SHP77 treated with DMSO at 0.1 percent for 48 hours (cell line): ENCODE data around the gene CA5A.
"Not testable (repeated sequence)": the region's sequence is repeated elsewhere in the genome, so short reads cannot be mapped to it uniquely, and the experiment has no call there.

ENCODE experiments used
- DNase-seq: peaks from one replicate; lab custom pipeline; 2025; lab: John Stamatoyannopoulos, UW

CA5A gene

DNA sequence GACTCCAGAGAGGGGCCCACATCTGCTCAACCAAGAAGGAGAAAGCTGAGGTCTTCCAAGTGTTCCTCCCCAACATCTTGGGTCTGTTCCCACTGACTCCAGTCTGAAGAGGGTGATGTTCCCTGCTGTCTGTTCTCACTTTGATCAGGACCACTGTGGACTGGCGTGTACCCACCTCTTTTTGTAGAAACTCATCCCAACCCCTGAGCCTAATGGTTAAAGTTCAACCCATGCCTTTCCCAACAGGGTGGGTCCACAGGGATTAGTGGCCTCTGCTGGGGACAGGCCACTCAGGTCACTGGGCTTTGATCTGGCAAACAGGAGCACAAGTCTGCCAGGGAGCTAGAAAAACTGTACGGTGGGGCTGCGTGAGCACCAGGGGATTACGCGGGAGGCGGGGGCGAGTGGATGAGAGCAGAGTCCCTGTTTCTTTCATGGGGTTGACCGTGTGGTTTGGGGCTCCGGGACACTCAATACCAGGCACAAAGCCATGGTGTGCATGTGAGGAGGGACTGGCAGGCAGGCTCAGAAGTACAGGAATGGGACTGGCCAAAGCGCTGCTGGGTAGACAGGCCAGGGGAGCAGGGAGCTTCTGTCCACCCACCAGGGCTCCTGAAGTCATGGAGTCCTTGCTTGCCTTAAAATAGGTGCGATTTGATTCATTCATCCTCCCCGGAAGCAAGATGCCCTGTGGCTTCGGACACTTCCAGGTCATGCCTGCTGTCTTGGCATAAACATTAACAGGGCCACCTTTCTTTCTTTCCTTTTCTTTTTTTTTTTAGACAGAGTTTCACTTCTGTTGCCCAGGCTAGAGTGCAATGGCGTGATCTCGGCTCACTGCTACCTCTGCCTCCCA, at the start of gene CA5A:
TSS of gene CA5A (minus strand) at position 155 of the 856 bp plus-strand sequence. CDS start at position 76, 79 bp downstream.
- DNase-seq = no peak

DNA sequence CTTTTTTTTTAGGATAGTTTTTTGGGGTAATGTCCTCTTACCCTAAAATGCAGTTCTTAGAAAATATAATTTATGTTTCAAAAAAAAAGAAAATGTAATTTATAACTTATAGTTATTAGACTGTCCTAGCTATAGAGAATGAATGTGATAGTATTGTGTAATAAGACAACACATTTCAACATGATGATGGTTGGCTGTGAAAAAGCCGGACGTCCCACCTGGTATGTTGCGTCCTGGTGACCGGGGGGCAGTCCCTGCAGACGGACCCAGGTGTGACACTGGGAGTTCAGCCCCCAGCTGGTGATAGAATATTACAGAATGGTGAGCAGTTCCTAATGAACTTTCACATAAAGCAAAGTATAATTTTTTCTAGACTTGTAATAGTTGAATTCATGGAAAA, 49.2 kb upstream of the CA5A start:
- DNase-seq = not testable (repeated sequence)

DNA sequence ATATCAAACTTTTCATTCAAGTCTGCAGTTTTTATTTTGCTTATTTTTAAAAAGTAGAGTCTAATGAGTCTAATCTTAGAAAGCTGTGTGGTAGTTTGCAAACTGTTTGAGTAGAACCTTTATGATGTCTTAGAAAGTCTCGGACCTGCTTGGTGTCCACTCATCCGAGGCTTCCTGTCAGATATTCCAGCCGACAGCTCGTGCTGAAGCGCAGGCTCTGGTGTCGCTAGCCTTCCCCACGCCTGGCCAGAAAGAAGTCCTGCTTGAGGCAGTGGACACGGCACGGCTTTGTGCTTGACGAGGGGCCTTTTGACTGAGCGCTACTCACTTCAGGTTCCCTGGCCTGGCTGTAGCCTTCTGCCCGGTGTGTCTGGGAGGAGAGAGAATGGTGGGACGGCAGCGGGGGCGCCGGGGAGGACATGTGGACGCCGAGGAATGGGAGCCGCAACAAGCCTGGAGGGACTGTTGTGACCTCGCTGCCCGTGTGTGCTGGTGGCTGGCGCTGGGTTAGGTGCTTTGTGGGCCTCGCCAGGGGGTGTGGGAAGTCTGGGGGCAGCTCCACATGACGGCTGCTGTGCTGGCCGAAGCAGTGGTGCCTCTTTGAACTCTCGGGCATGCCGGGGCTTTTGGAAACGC, 48.4 kb upstream of the CA5A start:
- DNase-seq = no peak

DNA sequence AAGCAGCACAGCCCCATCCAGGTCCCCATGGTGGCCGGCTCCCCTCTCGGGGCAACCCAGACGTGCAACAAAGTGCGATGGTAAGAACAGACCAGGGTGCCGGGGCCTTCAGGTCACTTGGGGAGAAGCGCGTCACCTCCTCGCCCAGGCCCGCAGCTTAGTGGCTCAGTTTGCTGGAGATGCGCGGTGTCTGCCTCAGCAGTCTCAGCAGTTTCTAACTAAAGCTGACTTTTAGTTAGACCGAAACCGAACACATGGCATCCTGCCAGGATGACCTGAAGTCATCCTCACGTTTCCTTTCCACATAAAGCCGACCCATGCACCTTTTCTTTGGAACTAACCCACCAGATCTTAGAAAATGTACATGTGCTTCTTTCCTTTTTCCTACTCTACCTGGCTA, 47.9 kb upstream of the CA5A start:
- DNase-seq = not testable (repeated sequence)

DNA sequence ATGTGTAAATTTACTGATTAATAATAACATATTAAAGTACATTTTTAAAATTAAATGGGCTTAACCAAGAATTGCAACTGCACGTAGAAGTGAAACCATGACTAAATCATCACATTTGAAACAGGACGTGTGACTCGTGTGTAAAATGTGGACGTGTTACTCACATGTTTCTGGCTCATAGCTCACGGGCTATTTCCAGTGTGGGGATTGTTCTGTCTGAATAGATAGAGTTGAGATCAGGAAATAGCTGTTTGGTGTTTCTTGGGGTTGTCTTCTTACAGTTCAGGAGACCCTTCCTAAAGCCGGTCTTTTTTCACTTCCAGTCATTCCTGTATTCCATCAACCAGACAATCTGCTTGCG, 47.4 kb upstream of the CA5A start:
- DNase-seq = not testable (repeated sequence)

DNA sequence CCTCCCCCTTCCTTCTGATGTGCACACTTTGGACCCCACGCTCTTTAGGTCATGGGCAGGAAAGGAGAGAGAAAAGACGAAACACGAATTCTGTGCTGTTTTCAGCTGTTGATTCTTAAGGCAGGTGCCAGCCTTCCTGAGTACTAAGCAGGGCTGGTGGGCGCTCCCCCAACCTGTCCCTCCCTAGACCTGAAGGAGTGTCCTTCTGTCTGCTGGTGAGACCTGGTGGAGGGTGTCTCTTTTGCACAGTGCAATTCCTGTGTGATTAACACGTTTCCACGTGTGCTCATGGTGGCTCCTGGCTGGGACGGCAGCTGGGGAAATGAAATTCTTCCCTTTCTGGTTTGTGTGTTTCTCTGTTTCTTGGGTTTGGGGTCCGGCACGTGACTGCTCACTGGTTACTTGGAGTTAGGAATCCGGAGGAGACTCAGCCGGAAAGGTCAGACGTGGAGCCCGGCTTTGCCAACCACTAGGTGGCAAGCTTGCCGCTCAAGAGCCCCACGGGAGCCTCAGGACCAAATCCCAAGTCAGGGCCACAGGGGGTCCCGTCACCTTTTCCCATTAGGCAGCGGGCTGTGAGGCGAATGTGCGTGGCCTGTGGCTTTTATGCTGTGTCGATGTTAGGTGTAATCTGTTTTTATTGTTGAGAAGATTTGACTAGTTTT, 46.9 kb upstream of the CA5A start:
- not testable (repeated sequence) for DNase-seq

DNA sequence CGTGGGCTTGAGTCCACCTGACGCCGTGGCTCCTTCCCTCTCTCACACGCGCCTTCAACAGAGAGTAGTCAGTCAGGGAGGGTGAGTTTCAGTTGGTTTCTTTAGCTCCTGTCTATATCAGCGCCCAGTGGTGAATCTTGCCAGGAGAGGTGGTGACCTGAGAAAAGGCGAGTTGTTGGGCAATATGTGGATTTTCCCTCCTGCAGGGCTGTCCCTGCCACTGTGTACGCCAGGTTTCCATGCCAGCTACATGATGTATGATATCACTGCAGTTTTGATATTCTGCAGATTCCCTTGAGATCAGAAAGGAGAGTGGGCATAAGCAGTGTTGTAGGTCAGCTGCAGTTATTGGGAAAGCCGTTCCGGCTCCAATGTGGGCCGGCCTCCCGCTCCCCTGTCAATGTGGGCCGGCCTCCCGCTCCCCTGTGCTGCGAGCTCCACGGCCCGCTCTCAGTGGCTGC, 46.3 kb upstream of the CA5A start:
- DNase-seq = no peak

DNA sequence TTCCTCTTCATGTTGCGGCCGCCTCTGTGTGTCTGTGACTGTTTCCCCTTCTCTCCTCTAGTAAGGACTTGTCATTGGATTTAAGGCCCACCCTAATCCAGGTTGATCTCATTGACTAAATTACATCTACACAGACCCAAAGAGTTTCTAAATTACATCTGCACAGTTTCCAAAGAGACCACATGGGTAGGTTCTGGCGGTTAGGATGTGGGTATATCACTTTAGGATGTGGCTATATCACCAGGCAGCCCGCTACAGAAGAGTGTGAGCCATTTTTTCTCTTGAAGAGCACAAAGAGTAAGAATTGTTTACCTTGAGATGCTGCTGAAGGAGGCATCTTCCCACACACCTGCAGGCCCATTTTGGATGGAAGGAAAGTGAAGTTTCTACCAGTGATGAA, 45.0 kb upstream of the CA5A start:
- not testable (repeated sequence) for DNase-seq

DNA sequence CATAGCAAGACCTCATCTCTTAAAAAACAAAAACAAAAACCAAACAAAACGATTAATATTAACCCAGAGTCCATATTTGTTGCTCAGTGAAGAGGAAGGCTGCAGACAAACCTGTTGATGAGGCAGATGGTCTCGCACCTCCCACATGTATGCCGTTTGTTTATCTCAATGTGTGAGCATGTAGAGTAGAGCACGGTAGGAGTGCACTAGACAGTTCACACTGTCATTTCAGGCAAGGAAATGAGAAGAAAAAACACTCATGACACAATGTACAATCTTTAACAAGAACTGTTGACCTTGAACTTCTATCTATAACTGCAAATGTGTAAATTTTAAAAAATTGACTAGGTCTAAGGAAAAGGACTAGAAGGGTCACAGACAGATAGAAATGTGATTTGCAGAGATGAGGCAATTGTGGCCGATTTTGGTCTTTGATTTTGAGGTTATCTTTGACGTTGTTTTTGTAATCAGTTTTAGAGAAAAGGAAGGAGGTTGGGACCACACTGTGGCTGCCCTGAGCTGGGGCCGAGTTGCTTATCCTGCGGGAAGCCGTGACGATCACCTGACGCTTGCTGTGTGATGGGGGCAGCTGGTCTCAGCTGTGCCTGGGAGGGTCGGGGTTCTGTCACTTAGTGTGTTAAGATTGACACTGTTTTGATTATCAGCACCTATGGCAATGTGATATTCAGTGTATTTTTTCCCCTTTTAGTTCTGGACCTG, 43.7 kb upstream of the CA5A start:
- DNase-seq = not testable (repeated sequence)

DNA sequence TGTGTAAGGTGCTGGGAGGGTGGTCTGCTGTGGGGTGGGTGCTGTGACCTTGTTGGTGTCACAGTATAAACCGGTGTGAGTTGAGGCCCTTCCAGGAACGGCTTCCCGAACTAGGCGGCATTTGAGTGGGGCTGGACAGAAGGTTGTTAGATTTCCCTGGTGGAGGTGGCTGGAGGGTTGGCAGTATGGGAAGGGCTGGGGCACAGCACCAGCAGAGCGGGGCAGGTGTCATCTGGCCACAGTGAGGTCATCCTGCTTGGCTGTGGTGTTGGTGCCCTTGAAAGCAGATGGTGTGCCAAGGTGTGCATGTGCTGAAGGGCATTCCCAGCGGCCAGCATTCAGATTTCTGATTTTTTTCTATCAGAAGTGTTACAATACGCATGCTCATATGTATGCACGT, 43.0 kb upstream of the CA5A start:
- peak; percentile 31 for DNase-seq

DNA sequence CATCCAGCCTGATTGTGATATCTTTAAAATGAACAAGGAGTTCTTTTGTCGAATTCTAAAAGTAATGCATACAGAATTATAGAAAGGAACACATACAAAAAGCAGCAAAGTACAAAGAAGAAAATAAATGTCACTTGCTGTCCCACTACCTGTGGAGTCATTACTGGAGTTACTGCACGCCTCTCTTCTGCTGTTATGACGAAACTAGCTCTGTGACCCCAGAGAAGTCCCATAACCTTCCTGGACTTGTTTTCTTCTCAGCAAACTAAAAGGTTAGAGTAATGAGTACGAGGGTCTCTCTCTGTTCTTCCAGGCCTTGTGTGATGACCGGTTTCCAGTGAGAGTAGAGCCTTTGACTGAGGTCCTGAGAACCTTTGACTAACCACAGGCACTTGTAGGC, 41.8 kb upstream of the CA5A start:
- no peak for DNase-seq

DNA sequence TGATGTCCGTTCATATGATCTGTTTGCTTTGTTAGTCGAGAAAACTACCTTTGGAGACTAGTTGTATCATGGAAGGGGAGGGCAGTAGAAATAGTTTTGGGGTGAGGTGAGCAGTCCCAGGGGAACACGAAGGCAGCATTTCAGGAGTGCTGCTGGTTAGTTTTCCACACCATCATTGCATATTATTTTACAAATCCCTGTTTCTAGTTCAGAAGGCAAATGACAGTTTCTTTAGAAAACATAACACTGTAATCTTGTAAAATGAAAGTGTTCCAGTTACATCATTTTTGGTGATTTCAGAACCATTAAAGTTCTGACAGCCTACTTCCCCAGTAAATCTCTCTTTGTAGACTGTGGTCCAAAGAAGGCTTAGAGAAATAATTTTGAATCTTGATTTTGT, 40.3 kb upstream of the CA5A start:
- DNase-seq = no peak

DNA sequence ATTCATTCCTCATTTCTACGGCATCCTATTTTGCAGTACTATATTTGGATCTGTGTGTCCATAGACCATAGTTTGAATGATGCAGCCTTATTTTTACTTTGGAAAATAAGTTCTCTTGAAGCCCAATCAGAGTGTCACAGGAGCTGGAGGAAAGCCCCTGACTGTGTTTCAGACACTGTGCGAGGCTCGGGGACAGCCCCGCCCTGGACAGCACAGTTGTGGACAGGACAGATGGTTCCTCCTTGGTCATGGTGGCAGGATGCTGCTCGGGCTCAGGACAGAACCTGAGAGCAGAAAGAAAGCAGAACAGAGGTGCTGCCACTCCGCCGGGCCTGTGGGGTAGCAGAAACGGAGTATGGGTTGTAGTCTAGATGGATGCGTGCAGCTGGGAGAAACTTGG, 37.8 kb upstream of the CA5A start:
- DNase-seq = no peak

DNA sequence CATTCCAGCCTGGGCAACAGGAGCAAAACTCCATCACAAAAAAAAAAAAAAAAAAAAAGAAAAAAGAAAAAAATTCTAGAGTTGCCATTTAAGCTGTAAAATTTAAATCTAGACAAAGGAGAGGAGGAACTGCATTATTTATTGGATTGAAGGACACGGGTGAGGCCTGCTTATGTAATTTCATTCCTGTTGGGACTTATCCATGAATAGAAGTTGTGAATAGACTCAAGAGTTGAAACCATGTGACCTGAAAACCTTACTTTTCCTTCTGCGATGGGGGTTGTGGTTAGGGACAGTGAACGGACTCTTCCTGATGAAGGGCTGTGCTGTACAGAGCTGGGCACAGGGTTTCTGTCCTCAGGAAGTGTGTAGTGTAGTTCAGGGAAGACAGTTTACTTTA, 37.4 kb upstream of the CA5A start:
- DNase-seq = no peak

DNA sequence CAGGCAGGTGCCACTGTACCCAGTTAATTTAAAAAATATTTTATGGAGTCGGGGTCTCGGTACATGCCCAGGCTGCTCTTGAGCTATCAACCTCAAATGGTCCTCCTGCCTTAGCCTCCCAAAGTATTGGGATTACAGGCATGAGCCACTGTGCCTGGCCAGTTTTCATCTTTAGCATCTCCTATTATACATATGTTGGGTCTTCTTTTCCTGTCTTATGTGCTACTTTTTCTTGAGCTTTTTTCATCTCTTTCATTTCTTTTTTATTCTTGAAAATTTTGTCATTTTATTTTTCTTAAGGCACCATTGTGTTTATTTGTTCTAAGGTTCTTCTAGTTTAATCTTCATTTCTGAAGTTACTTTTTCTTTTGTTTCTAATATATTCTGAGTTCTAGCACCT, 35.6 kb upstream of the CA5A start:
- DNase-seq = no peak

DNA sequence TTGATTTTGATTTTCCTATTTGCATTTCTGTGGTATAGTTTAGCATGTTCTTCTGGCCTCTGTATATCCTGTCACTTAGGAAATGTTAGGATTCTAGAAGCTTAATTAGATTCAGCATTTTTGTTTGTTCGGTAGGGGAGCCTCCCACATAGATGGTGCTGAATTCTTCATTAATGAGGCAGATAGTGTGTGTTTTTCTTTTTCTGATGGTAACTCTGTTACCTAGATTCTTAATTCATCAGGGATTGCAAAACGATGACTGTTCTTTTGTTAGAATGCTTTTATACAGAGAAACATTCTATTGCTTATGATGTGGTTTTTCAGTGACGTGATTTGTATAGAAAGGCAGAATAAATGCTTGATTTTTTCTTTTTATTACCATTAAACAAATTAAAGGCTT, 33.9 kb upstream of the CA5A start:
- no peak for DNase-seq

DNA sequence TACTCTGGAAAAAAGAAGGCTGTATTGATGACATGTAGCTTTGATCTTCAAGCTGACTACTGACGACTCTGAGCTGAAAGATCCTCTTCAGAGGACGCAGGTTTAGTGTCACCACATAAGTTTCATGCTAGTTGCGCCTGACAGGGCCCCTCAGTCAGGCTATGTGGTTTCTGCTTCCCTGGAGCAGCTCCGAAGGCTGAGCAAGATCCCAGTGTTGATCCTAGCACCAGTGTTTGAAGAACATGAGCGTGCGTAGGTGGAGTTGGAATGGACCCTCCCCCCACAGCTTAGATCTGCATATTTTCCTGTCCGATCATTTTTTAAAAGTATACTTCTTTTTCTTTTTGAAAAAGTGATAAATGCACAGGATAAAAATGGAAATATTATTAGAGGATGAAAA, 32.2 kb upstream of the CA5A start:
- DNase-seq = no peak

DNA sequence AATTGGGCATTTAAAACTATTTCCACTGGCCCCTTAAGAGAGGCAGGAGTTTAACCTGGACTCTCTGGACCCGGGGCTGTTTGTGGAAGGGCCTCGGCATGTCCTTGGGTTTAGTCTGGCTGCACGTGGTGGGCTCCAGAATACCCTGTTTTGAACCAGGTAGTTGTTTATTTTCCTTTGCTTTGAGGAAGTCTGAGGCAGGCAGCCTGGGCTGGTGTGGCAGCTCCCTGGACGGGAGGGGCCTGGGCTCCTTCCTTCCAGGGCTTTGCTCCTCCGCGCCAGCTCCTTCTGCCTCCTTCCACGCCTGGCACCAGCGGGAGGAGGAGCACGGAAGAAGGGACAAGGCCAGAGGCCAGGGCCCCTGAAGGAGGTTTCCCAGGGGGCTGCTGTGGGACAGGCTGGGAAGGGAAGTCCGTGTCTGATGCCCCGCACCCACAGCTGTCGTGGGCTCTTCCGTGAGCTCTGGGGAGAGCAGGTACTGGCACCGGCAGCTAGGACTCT, 30.4 kb upstream of the CA5A start:
- no peak for DNase-seq

DNA sequence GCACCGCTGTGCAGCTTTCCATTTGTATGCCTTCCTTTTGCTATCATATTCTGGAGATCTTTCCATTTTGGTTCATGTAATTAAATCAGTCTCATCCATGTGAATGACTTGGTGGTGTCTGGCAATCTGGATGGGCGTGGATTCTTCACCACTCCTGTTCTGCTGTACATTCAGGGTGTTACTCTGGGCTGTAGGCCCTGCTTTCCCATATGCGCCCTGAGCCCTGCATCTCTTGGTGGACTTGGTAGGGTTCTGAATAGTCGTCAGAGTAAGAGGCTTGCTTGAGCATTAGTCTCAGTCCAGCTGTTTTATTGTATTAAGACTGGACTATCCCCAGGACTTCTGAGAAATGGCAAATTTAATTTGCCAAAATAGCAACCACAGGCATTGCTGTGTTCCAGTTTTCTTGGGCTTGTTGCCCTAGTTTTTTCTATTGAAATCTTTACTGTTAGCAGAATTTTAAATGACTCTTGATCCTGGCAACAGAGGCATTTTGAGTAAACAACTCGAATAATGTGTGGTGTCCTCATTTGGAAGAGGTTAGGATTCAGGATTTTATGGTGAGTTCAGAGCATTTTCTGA, 29.8 kb upstream of the CA5A start:
- DNase-seq = no peak

DNA sequence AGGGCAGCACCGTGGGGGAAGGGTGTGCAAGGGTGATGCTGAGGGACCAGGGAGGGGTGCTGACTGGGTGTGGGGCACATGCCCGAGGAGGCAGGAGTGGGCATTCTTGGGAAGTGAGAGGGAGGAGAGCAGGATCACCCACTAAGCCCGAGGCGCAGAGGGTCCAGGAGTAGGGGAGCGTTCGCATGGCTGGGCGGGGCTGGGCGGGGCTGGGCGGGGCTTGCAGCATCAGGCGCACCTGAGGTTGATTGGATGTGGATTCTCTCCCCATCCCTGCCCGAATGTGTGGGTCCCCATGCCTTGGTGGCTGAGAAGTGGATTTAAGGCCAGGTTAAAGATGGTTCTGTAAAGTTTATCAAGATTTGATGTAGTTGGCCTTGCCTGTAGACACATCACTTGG, 29.1 kb upstream of the CA5A start:
- no peak for DNase-seq

DNA sequence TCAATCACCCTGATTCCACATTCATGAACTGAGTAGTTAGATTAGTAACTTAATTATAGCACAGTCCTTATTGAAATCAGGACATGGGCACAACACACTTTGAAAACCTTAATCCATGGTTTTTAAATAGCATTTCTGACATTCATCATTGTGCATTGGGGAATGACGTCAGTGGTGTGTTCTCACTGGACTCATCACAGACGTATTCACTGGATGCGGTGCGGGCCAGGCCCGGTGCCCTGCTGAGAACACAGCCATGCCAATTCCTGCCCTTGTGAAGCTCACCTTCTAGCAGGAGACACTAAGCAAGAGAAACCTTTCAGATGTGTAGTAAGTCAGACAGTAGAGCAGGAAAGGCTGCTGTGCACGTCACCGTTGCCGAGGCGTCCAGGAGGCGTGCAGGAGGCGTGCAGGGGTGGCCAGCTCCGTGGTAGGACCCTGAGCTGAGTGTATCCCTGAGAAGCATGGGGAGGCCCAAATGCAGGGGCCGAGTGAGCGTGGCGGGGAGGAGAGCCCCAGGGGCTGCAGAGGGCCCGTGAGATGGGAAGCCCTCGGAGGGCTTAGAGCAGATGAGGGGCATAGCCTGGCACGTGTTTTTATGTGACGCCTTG, 27.8 kb upstream of the CA5A start:
- no peak for DNase-seq
